H9 (cell line): ENCODE measurements around the gene TSR1. TPM values are rescaled to one million over a fixed set of nuclear protein-coding genes. Genes with fewer than 3 reads are reported as not detected.

Source experiments
- DNase-seq: peaks from one replicate; pipeline ENCODE4 v3.0.0-alpha.2; 2017
- H2AFZ ChIP-seq: one replicate; pipeline ENCODE4 v1.6.1; 2013; ENCODE audit warnings: mild to moderate bottlenecking, low read length, control low read depth, moderate library complexity
- H2AK5ac ChIP-seq: 2 replicates; pipeline ENCODE4 v1.6.1; 2013; ENCODE audit warnings: low read length, control low read depth, mixed read lengths; ENCODE audit not compliant: insufficient read length
- H2BK120ac ChIP-seq: one replicate; pipeline ENCODE4 v1.6.1; 2013; ENCODE audit warnings: low read depth, mild to moderate bottlenecking, low read length, control low read depth, inconsistent platforms; ENCODE audit not compliant: poor library complexity, severe bottlenecking
- H2BK12ac ChIP-seq: 2 replicates; pipeline ENCODE4 v1.6.1; 2013; ENCODE audit warnings: low read length, control low read depth, mixed read lengths, low read depth; ENCODE audit not compliant: insufficient read length
- H2BK15ac ChIP-seq: 2 replicates; pipeline ENCODE4 v1.6.1; 2013; ENCODE audit warnings: low read depth, low read length, control low read depth
- H2BK20ac ChIP-seq: one replicate; pipeline ENCODE4 v1.6.1; 2013; ENCODE audit warnings: low read depth, mild to moderate bottlenecking, low read length, control low read depth, inconsistent platforms; ENCODE audit not compliant: poor library complexity, severe bottlenecking
- H2BK5ac ChIP-seq: 2 replicates; pipeline ENCODE4 v1.6.1; 2013; ENCODE audit warnings: low read length, control low read depth, mixed read lengths; ENCODE audit not compliant: insufficient read length
- H3K14ac ChIP-seq: 2 replicates; pipeline ENCODE4 v1.6.1; 2013; ENCODE audit warnings: low read length, control low read depth; ENCODE audit not compliant: insufficient read depth
- H3K18ac ChIP-seq: 2 replicates; pipeline ENCODE4 v1.6.1; 2013; ENCODE audit warnings: low read depth, mild to moderate bottlenecking, mixed read lengths, low read length, control low read depth; ENCODE audit not compliant: insufficient read length
- H3K23ac ChIP-seq: 2 replicates; pipeline ENCODE4 v1.6.1; 2013; ENCODE audit warnings: low read length, control low read depth, mixed read lengths, low read depth; ENCODE audit not compliant: insufficient read length
- H3K23me2 ChIP-seq: 2 replicates; pipeline ENCODE4 v1.6.1; 2013; ENCODE audit warnings: low read depth, mild to moderate bottlenecking, mixed read lengths, low read length, control low read depth; ENCODE audit not compliant: insufficient read length, poor library complexity, severe bottlenecking
- H3K27ac ChIP-seq: 2 replicates; pipeline ENCODE4 v1.5.1; 2013; ENCODE audit warnings: low read length, control low read depth, mixed read lengths, low read depth; ENCODE audit not compliant: insufficient read length
- H3K27me3 ChIP-seq: 2 replicates; pipeline ENCODE4 v1.6.1; 2013; ENCODE audit warnings: low read length, control low read depth, inconsistent platforms; ENCODE audit not compliant: insufficient read depth
- H3K4ac ChIP-seq: 2 replicates; pipeline ENCODE4 v1.6.1; 2013; ENCODE audit warnings: low read depth, mild to moderate bottlenecking, control low read depth, inconsistent platforms, low read length, moderate library complexity
- H3K4me1 ChIP-seq: 2 replicates; pipeline ENCODE4 v1.6.1; 2013; ENCODE audit warnings: low read length, control low read depth, inconsistent platforms; ENCODE audit not compliant: insufficient read depth
- H3K4me2 ChIP-seq: 2 replicates; pipeline ENCODE4 v1.6.1; 2013; ENCODE audit warnings: low read length, control low read depth, mixed read lengths; ENCODE audit not compliant: insufficient read length, insufficient read depth
- H3K56ac ChIP-seq: 2 replicates; pipeline ENCODE4 v1.6.1; 2013; ENCODE audit warnings: low read depth, mild to moderate bottlenecking, mixed read lengths, low read length, control low read depth; ENCODE audit not compliant: insufficient read length
- H3K79me1 ChIP-seq: 2 replicates; pipeline ENCODE4 v1.6.1; 2013; ENCODE audit warnings: low read depth, mild to moderate bottlenecking, moderate library complexity, low read length, control low read depth, inconsistent platforms; ENCODE audit not compliant: insufficient read depth, poor library complexity, severe bottlenecking
- H3K79me2 ChIP-seq: 2 replicates; pipeline ENCODE4 v1.6.1; 2013; ENCODE audit warnings: low read length, control low read depth, inconsistent platforms; ENCODE audit not compliant: insufficient read depth
- H3K9ac ChIP-seq: 2 replicates; pipeline ENCODE4 v1.6.1; 2013; ENCODE audit warnings: low read length, control low read depth, mixed read lengths; ENCODE audit not compliant: insufficient read length; ENCODE audit errors: extremely low read depth
- H3K9me3 ChIP-seq: one replicate; pipeline ENCODE4 v1.6.1; 2013; ENCODE audit warnings: low read depth, low read length, inconsistent platforms; ENCODE audit not compliant: control insufficient read depth
- H3T11ph ChIP-seq: one replicate; pipeline ENCODE4 v1.6.1; 2013; ENCODE audit warnings: mild to moderate bottlenecking, low read length, control low read depth, inconsistent platforms
- H4K20me1 ChIP-seq: one replicate; pipeline ENCODE4 v1.6.1; 2013; ENCODE audit not compliant: control insufficient read depth, insufficient read length, insufficient read depth
- H4K5ac ChIP-seq: 2 replicates; pipeline ENCODE4 v1.6.1; 2013; ENCODE audit warnings: low read depth, mild to moderate bottlenecking, mixed read lengths, low read length, control low read depth; ENCODE audit not compliant: insufficient read length
- H4K8ac ChIP-seq: replicated peaks from 2 replicates; pipeline ENCODE4 v1.6.1; 2013; ENCODE audit warnings: low read length, control low read depth, mixed read lengths, low read depth; ENCODE audit not compliant: insufficient read length
- H4K91ac ChIP-seq: 2 replicates; pipeline ENCODE4 v1.6.1; 2013; ENCODE audit warnings: low read depth, mild to moderate bottlenecking, moderate library complexity, mixed read lengths, low read length, control low read depth; ENCODE audit not compliant: insufficient read length
- H3K27ac Mint-ChIP-seq, 3 experiments: 2 replicates in 2 of 3; 3 replicates in 1 of 3; pipeline ENCODE4 v1.8.0; 2020 to 2021; ENCODE audit warnings: mixed read lengths in 3 of 3, mild to moderate bottlenecking in 1 of 3, moderate library complexity in 1 of 3
- H3K27me3 Mint-ChIP-seq: 2 replicates; pipeline ENCODE4 v1.8.0; 2021; ENCODE audit warnings: low read depth, mild to moderate bottlenecking, moderate library complexity, mixed read lengths
- H3K36me3 Mint-ChIP-seq, 3 experiments: 2 replicates in 2 of 3; 3 replicates in 1 of 3; pipeline ENCODE4 v1.8.0; 2020 to 2021; ENCODE audit warnings: low read depth in 3 of 3, mixed read lengths in 3 of 3; ENCODE audit not compliant: insufficient read depth in 1 of 3
- H3K4me1 Mint-ChIP-seq, 2 experiments: 2 replicates each; pipeline ENCODE4 v1.8.0; 2020; ENCODE audit warnings: mixed read lengths in 2 of 2
- H3K4me3 Mint-ChIP-seq, 2 experiments: 2 replicates in 1 of 2; 3 replicates in 1 of 2; pipeline ENCODE4 v1.8.0; 2020 to 2021; ENCODE audit warnings: mild to moderate bottlenecking in 2 of 2, mixed read lengths in 2 of 2, moderate library complexity in 1 of 2
- H3K9me3 Mint-ChIP-seq, 2 experiments: 2 replicates in 1 of 2; 3 replicates in 1 of 2; pipeline ENCODE4 v1.8.0; 2020; ENCODE audit warnings: mild to moderate bottlenecking in 2 of 2, mixed read lengths in 2 of 2, moderate library complexity in 1 of 2
- WGBS: extraction: QIAGEN DNeasy Blood & Tissue Kit; methylation state at CpG from one replicate; pipeline ENCODE4 v1.1.7; 2013; ENCODE audit warnings: missing lambda C conversion rate, low lambda C conversion rate, mixed read lengths; ENCODE audit not compliant: insufficient read length; ENCODE audit errors: extremely low coverage; 5-methylcytosine and 5-hydroxymethylcytosine counted together
- total RNA-seq: library from RNA; stranded (reverse); gene quantifications from 2 replicates; pipeline ENCODE4 v1.2.1, GENCODE V29; 2021
- TF ChIP-seq, protein P1 (sequence below): fragments of 200-600 bp; sonication (generic); conservative IDR thresholded peaks from 3 replicates; pipeline ENCODE4 v1.8.0; 2021; ENCODE audit warnings: antibody characterized with exemption, mild to moderate bottlenecking

Gene TSR1
- total RNA-seq, 1 experiment from 2014 or later = 81.1 TPM

GRCh38 chr17:2384439-2385127 lies 48.3 kb upstream of the TSR1 start:
- Histone ChIP-seq H3K27ac (no peak overlapping the region), H3K4me2 (no peak overlapping the region)
- H3K27ac Mint-ChIP-seq = no peak overlapping the region; a peak in 1 of 7 replicates

More at GRCh38 chr17:2384439-2385127, 48.3 kb upstream of the TSR1 start:
- no peak overlapping the region for H3K4me3 Mint-ChIP-seq
- Histone ChIP-seq H2BK12ac (no peak overlapping the region), H3K4me1 (no peaks in the 10 kb centered on the region; the same call in 1 of the 2 replicates), H3K9ac (no peak overlapping the region), H3K4ac (no peak overlapping the region), H3K18ac (no peak overlapping the region), H2BK20ac (no peak overlapping the region), H3K27me3 (no peaks in the 10 kb centered on the region), H3T11ph (no peak overlapping the region), H4K8ac (no peak overlapping the region), H4K20me1 (no peaks in the 10 kb centered on the region), H4K5ac (no peak overlapping the region), H2BK120ac (no peak overlapping the region), H2BK15ac (no peak overlapping the region), H3K79me2 (no peaks in the 10 kb centered on the region), H3K23me2 (no peaks in the 10 kb centered on the region), H3K23ac (no peak overlapping the region), H3K79me1 (no peaks in the 10 kb centered on the region), H3K9me3 (no peaks in the 10 kb centered on the region), H3K56ac (no peak overlapping the region), H4K91ac (no peak overlapping the region), H2BK5ac (no peak overlapping the region), H2AK5ac (no peak overlapping the region), H3K14ac (no peak overlapping the region), H2AFZ (no peak overlapping the region)
- no CpG with 5 or more reads among the region's 22 CpGs for WGBS
- H3K36me3 Mint-ChIP-seq = peaks cover 2 to 23% (median 22%) of the 10 kb centered on the region in 3 experiments; a peak in 6 of 7 replicates
- H3K9me3 Mint-ChIP-seq = no peaks in the 10 kb centered on the region
- H3K27me3 Mint-ChIP-seq = no peaks in the 10 kb centered on the region
- TF ChIP-seq, protein P1, sequence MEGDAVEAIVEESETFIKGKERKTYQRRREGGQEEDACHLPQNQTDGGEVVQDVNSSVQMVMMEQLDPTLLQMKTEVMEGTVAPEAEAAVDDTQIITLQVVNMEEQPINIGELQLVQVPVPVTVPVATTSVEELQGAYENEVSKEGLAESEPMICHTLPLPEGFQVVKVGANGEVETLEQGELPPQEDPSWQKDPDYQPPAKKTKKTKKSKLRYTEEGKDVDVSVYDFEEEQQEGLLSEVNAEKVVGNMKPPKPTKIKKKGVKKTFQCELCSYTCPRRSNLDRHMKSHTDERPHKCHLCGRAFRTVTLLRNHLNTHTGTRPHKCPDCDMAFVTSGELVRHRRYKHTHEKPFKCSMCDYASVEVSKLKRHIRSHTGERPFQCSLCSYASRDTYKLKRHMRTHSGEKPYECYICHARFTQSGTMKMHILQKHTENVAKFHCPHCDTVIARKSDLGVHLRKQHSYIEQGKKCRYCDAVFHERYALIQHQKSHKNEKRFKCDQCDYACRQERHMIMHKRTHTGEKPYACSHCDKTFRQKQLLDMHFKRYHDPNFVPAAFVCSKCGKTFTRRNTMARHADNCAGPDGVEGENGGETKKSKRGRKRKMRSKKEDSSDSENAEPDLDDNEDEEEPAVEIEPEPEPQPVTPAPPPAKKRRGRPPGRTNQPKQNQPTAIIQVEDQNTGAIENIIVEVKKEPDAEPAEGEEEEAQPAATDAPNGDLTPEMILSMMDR = no peak
- no peak for DNase-seq
- peaks cover 19 to 30% of the 10 kb centered on the region in 2 experiments for H3K4me1 Mint-ChIP-seq
